ENCODE results near the gene CPNE8.

The CPNE8 gene

GRCh38 chr12:38728894-38729293, 176.5 kb downstream of the CPNE8 start:
- intact Hi-C loops (cut with DNase I; ENCODE audit: low total_unique reads) = no loop called here
- Histone ChIP-seq H3K27ac (no peak overlapping the region), H3K4me1 (no peaks in the 10 kb centered on the region), H3K9me3 (no peaks in the 10 kb centered on the region), H3K27me3 (no peaks in the 10 kb centered on the region), H3K4me3 (no peak overlapping the region), H3K36me3 (peaks cover 0 to 3% (median 0%) of the 10 kb centered on the region in 3 donors)
- TF ChIP-seq CTCF (IDR thresholded peaks at IDR 0.05) = no peak
- no peak for DNase-seq

- DNase-seq = no peak
- intact Hi-C loops (cut with DNase I; ENCODE audit: low total_unique reads) = no loop called here
- TF ChIP-seq CTCF (IDR thresholded peaks at IDR 0.05) = no peak
- no peaks in the 10 kb centered on the region for H3K4me1 ChIP-seq
- no peaks in the 10 kb centered on the region for H3K9me3 ChIP-seq
- no peak overlapping the region for H3K4me3 ChIP-seq
- peaks cover 3 to 22% (median 22%) of the 10 kb centered on the region in 3 donors for H3K36me3 ChIP-seq
- no peak overlapping the region for H3K27ac ChIP-seq
- H3K27me3 ChIP-seq = no peaks in the 10 kb centered on the region
Measured at GRCh38 chr12:38721611-38722252, 183.7 kb downstream of the CPNE8 start.

GRCh38 chr12:38720661-38721060, 184.7 kb downstream of the CPNE8 start:
- no peaks in the 10 kb centered on the region for H3K27me3 ChIP-seq
- no peaks in the 10 kb centered on the region for H3K4me1 ChIP-seq
- intact Hi-C loops (cut with DNase I; ENCODE audit: low total_unique reads) = no loop called here
- H3K4me3 ChIP-seq = no peak overlapping the region
- no peaks in the 10 kb centered on the region for H3K9me3 ChIP-seq
- H3K36me3 ChIP-seq = peaks cover 3 to 22% (median 22%) of the 10 kb centered on the region in 3 donors
- TF ChIP-seq CTCF (IDR thresholded peaks at IDR 0.05) = no peak
- no peak for DNase-seq
- no peak overlapping the region for H3K27ac ChIP-seq

GRCh38 chr12:38713294-38713693, 192.1 kb downstream of the CPNE8 start:
- Histone ChIP-seq H3K9me3 (no peaks in the 10 kb centered on the region), H3K36me3 (no peaks in the 10 kb centered on the region), H3K27ac (no peak overlapping the region), H3K27me3 (no peaks in the 10 kb centered on the region), H3K4me1 (no peaks in the 10 kb centered on the region), H3K4me3 (no peak overlapping the region)
- no peak for DNase-seq
- TF ChIP-seq CTCF (IDR thresholded peaks at IDR 0.05) = no peak
- intact Hi-C loops (cut with DNase I; ENCODE audit: low total_unique reads) = no loop called here

- Histone ChIP-seq H3K27me3 (no peaks in the 10 kb centered on the region), H3K4me3 (no peak overlapping the region), H3K9me3 (no peaks in the 10 kb centered on the region), H3K27ac (no peak overlapping the region), H3K4me1 (no peaks in the 10 kb centered on the region), H3K36me3 (no peaks in the 10 kb centered on the region)
- intact Hi-C loops (cut with DNase I; ENCODE audit: low total_unique reads) = no loop called here
- DNase-seq = no peak
- TF ChIP-seq CTCF (IDR thresholded peaks at IDR 0.05) = no peak
Measured at GRCh38 chr12:38711054-38711453, 194.3 kb downstream of the CPNE8 start.

- Histone ChIP-seq H3K4me1 (no peaks in the 10 kb centered on the region), H3K4me3 (no peak overlapping the region), H3K27ac (no peak overlapping the region), H3K36me3 (no peaks in the 10 kb centered on the region), H3K9me3 (no peaks in the 10 kb centered on the region), H3K27me3 (no peaks in the 10 kb centered on the region)
- no peak for TF ChIP-seq CTCF (IDR thresholded peaks at IDR 0.05)
- intact Hi-C loops (cut with DNase I; ENCODE audit: low total_unique reads) = no loop called here
- DNase-seq = no peak
Measured at GRCh38 chr12:38708466-38708865, 196.9 kb downstream of the CPNE8 start.

All from tibial artery (tissue), 4 donors.